Endothelial cell of umbilical vein (primary cell): ENCODE results near the gene TBL1Y. TPM values are rescaled to one million over a fixed set of nuclear protein-coding genes. Genes with fewer than 3 reads are reported as not detected.

ENCODE experiments used
- BruUV-seq: library from RNA; stranded (reverse); fragments of 400-500 nt; replicated peaks from 2 replicates; lab custom pipeline; 2021; lab: Mats Ljungman, UMichigan
- CTCF ChIA-PET: fragments of 300-600, 350-600 bp; sonication (Branson Sonifier 250); formaldehyde crosslinking; loops from one replicate; lab custom pipeline; 2021; ENCODE audit warnings: antibody characterized with exemption, inconsistent platforms; lab: Charles Lee
- POLR2A ChIA-PET: fragments of 300-600, 350-600 bp; sonication (Branson Sonifier 250); formaldehyde crosslinking; loops from one replicate; lab custom pipeline; 2021; ENCODE audit warnings: antibody characterized with exemption, inconsistent platforms; lab: Charles Lee
- DNase-seq: peaks from one replicate; pipeline ENCODE4 v3.0.0-alpha.2; 2011; ENCODE audit warnings: low read depth, low spot score
- FAIRE-seq: peaks from 2 replicates; lab custom pipeline; 2011; peaks lifted over from hg19 to GRCh38; lab: Jason Lieb, UNC
- H2AFZ ChIP-seq: 2 replicates; pipeline ENCODE4 v1.6.0; 2012; ENCODE audit warnings: low read depth, low read length, control low read depth, inconsistent platforms
- H3K27ac ChIP-seq: 2 replicates; pipeline ENCODE4 v1.5.1; 2011; ENCODE audit warnings: low read depth, mild to moderate bottlenecking, control low read depth, low read length, moderate library complexity; ENCODE audit not compliant: insufficient read depth
- H3K27me3 ChIP-seq, 2 experiments: 2 replicates each; pipeline versions ENCODE4 v1.6.0 to v1.6.1; 2011; ENCODE audit warnings: low read length in 2 of 2, mixed read lengths in 1 of 2; ENCODE audit not compliant: control insufficient read depth in 2 of 2, insufficient read depth in 2 of 2
- H3K36me3 ChIP-seq, 2 experiments: 2 replicates in 1 of 2; 3 replicates in 1 of 2; pipeline ENCODE4 v1.5.1; 2011; ENCODE audit warnings: low read length in 2 of 2, mild to moderate bottlenecking in 1 of 2, moderate library complexity in 1 of 2; ENCODE audit not compliant: control insufficient read depth in 2 of 2, insufficient read depth in 2 of 2; ENCODE audit errors: extremely low read depth in 1 of 2
- H3K4me1 ChIP-seq: 3 replicates; pipeline ENCODE4 v1.5.1; 2011; ENCODE audit warnings: mild to moderate bottlenecking, low read length; ENCODE audit not compliant: control insufficient read depth, insufficient read depth; ENCODE audit errors: extremely low read depth
- H3K4me2 ChIP-seq: 2 replicates; pipeline ENCODE4 v1.6.1; 2011; ENCODE audit warnings: low read length, control low read depth, mixed read lengths; ENCODE audit not compliant: insufficient read depth
- H3K4me3 ChIP-seq, 3 experiments: fragments of 200-600 bp in 1 of 3; sonication (generic), shearing (Covaris generic) in 1 of 3; replicated peaks in 1 of 3; 2 replicates each; pipeline ENCODE4 v1.5.1; 2011 to 2016; ENCODE audit warnings: control low read depth in 3 of 3, low read length in 3 of 3, mild to moderate bottlenecking in 2 of 3, inconsistent platforms in 1 of 3, low read depth in 1 of 3, moderate library complexity in 1 of 3; ENCODE audit not compliant: insufficient read depth in 1 of 3
- H3K79me2 ChIP-seq: 2 replicates; pipeline ENCODE4 v1.6.0; 2012; ENCODE audit warnings: low read length, inconsistent platforms; ENCODE audit not compliant: control insufficient read depth, insufficient read depth
- H3K9ac ChIP-seq: replicated peaks from 2 replicates; pipeline ENCODE3; 2011; ENCODE audit warnings: low read length, control low read depth; ENCODE audit not compliant: insufficient read depth; ENCODE audit errors: extremely low read depth
- H3K9me1 ChIP-seq: replicated peaks from 3 replicates; pipeline ENCODE4 v1.6.0; 2011; ENCODE audit warnings: mild to moderate bottlenecking, low read length; ENCODE audit not compliant: control insufficient read depth, insufficient read depth; ENCODE audit errors: extremely low read depth
- H3K9me3 ChIP-seq: replicated peaks from 2 replicates; pipeline ENCODE4 v1.5.1; 2012; ENCODE audit warnings: low read length, inconsistent platforms; ENCODE audit not compliant: control insufficient read depth, insufficient read depth
- H4K20me1 ChIP-seq: replicated peaks from 2 replicates; pipeline ENCODE3; 2011; ENCODE audit warnings: mild to moderate bottlenecking, low read length; ENCODE audit not compliant: control insufficient read depth, insufficient read depth; ENCODE audit errors: extremely low read depth
- EZH2 ChIP-seq: IDR thresholded peaks from 2 replicates; pipeline ENCODE4 v1.6.1; 2012; ENCODE audit warnings: borderline replicate concordance, low read depth, mild to moderate bottlenecking, moderate library complexity, low read length, inconsistent platforms; ENCODE audit not compliant: severe bottlenecking
- FOS ChIP-seq: IDR thresholded peaks from 2 replicates; pipeline ENCODE4 v1.6.1; 2011; ENCODE audit warnings: mild to moderate bottlenecking, low read length, moderate library complexity, borderline replicate concordance; ENCODE audit not compliant: insufficient read depth
- GATA2 ChIP-seq: IDR thresholded peaks from 2 replicates; pipeline ENCODE4 v1.7.0; 2011; ENCODE audit warnings: low read depth, mild to moderate bottlenecking, moderate library complexity, mixed read lengths, low read length; ENCODE audit not compliant: insufficient read length, insufficient read depth
- JUN ChIP-seq: IDR thresholded peaks from 2 replicates; pipeline ENCODE4 v1.6.1; 2011; ENCODE audit warnings: borderline replicate concordance, low read depth; ENCODE audit not compliant: insufficient read length, insufficient read depth
- MYC ChIP-seq: IDR thresholded peaks from one replicate; pipeline ENCODE4 v1.6.1; 2011; ENCODE audit warnings: mild to moderate bottlenecking, low read depth, low read length
- POLR2A ChIP-seq: IDR thresholded peaks from 2 replicates; pipeline ENCODE4 v1.6.1; 2012; ENCODE audit warnings: low read depth, mild to moderate bottlenecking, control low read depth, low read length
- dilution Hi-C: fragments of 300-500 bp; cut with MboI; formaldehyde crosslinking; loops from one replicate; pipeline ENCODE4 v1.15.0; 2019; ENCODE audit warnings: low sequenced_read_pairs; ENCODE audit not compliant: extremely low pct_ligation_motif_present
- intact Hi-C: fragments of 100-400 bp; cut with micrococcal nuclease; formaldehyde crosslinking; loops from one replicate; pipeline ENCODE4 v1.10.0; 2022
- polyA plus RNA-seq, 4 experiments: library from polyadenylated mRNA; depleted of rRNA in 3 of 4; stranded (reverse) in 3 of 4; unstranded in 1 of 4; fragments of >200 nt; gene quantifications; 2 replicates each; pipeline versions ENCODE4 v1.2.1 to v1.2.3, GENCODE V29; 2011 to 2012; ENCODE audit warnings: missing spikeins in 1 of 4
- total RNA-seq: library from RNA; stranded (reverse); gene quantifications from 2 replicates; pipeline ENCODE4 v1.2.3, GENCODE V29; 2021
- TF ChIP-seq, protein P1 (sequence below): IDR thresholded peaks from 2 replicates; pipeline ENCODE4 v1.6.1; 2011; ENCODE audit not compliant: insufficient read depth, insufficient read length
- TF ChIP-seq, protein P2 (sequence below), 2 donors: IDR thresholded peaks; 1 replicate in 1 of 2; 2 replicates in 1 of 2; pipeline ENCODE4 v1.5.1; 2011; ENCODE audit warnings: low read length in 2 of 2, mild to moderate bottlenecking in 2 of 2, moderate library complexity in 2 of 2, control low read depth in 1 of 2, inconsistent platforms in 1 of 2, low read depth in 1 of 2; ENCODE audit not compliant: insufficient read depth in 1 of 2; ENCODE audit errors: extremely low read depth in 1 of 2

The TBL1Y gene
- total and polyA plus RNA-seq, 2 donors (not counting 3 experiments of a cell fraction or from before 2014, with no cell fraction given): not detected

DNA sequence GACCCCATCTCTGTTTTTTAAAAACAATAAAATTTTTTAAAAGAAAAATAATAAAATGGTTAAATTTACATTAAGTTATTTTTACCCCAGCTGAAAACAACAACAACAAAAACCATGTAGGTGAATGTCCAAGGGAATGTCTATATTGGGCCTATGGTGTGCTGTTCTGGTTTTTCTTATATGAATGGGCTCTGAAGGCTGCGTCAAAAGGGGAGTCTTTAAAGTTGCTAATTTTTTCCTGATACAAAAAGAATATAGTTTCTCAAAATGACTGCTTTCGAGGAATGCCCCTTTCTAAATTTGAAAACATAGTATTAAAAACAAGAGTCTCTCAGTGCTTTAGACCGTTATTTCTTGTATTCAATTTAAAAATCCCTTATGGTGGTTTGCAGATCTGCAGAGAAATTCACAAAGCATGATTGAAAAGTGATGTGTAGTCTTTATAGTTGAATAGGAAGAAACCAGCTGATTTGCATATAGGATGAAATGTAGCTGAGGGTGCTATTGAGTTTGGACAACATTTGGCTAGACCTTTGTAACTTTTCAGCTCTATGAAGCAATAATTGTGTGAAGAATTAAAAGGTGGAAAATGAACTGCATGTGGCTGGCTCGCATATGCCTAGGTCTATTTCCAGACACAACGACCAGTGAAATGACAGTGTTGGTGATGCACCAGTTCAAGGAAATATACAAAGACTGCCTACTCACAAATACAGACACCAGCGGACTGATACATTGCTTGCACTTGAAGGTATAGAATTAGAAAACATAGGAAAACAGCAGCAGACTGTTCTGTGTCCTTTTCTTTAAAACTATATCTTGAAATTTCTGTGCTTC is 107.0 kb downstream of the TBL1Y start:
- Histone ChIP-seq H3K9me1 (no peaks in the 10 kb centered on the region), H3K36me3 (no peaks in the 10 kb centered on the region), H2AFZ (no peak overlapping the region), H3K9ac (no peak overlapping the region), H3K79me2 (no peaks in the 10 kb centered on the region), H3K9me3 (no peaks in the 10 kb centered on the region), H3K4me1 (no peaks in the 10 kb centered on the region), H3K27me3 (no peaks in the 10 kb centered on the region), H3K4me3 (no peak overlapping the region), H4K20me1 (no peaks in the 10 kb centered on the region), H3K4me2 (no peak overlapping the region), H3K27ac (no peak overlapping the region)
- FAIRE-seq (no peak), DNase-seq (no peak)
- BruUV-seq: no TSS peak
- ChIA-PET CTCF (no interaction called here), POLR2A (no interaction called here)
- no peak for TF ChIP-seq MYC
- no peak for TF ChIP-seq POLR2A
- TF ChIP-seq GATA2: no peak
- TF ChIP-seq JUN: no peak
- TF ChIP-seq, protein P1, sequence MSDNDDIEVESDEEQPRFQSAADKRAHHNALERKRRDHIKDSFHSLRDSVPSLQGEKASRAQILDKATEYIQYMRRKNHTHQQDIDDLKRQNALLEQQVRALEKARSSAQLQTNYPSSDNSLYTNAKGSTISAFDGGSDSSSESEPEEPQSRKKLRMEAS: no peak
- TF ChIP-seq FOS: no peak
- TF ChIP-seq, protein P2, sequence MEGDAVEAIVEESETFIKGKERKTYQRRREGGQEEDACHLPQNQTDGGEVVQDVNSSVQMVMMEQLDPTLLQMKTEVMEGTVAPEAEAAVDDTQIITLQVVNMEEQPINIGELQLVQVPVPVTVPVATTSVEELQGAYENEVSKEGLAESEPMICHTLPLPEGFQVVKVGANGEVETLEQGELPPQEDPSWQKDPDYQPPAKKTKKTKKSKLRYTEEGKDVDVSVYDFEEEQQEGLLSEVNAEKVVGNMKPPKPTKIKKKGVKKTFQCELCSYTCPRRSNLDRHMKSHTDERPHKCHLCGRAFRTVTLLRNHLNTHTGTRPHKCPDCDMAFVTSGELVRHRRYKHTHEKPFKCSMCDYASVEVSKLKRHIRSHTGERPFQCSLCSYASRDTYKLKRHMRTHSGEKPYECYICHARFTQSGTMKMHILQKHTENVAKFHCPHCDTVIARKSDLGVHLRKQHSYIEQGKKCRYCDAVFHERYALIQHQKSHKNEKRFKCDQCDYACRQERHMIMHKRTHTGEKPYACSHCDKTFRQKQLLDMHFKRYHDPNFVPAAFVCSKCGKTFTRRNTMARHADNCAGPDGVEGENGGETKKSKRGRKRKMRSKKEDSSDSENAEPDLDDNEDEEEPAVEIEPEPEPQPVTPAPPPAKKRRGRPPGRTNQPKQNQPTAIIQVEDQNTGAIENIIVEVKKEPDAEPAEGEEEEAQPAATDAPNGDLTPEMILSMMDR (IDR thresholded peaks at IDR 0.05; ENCODE audit: extremely low read depth in 1 of 2, insufficient read depth in 1 of 2, low read depth in 1 of 2, low read length in 2 of 2): no peak
- no peak for TF ChIP-seq EZH2
- dilution Hi-C loops: no loop called here
- intact Hi-C loops: no loop called here
